ENCODE data around the gene FAM13B. TPM values are rescaled to one million over a fixed set of nuclear protein-coding genes. Genes with fewer than 3 reads are reported as not detected.

The FAM13B gene
- total RNA-seq: 43.4 TPM

DNA sequence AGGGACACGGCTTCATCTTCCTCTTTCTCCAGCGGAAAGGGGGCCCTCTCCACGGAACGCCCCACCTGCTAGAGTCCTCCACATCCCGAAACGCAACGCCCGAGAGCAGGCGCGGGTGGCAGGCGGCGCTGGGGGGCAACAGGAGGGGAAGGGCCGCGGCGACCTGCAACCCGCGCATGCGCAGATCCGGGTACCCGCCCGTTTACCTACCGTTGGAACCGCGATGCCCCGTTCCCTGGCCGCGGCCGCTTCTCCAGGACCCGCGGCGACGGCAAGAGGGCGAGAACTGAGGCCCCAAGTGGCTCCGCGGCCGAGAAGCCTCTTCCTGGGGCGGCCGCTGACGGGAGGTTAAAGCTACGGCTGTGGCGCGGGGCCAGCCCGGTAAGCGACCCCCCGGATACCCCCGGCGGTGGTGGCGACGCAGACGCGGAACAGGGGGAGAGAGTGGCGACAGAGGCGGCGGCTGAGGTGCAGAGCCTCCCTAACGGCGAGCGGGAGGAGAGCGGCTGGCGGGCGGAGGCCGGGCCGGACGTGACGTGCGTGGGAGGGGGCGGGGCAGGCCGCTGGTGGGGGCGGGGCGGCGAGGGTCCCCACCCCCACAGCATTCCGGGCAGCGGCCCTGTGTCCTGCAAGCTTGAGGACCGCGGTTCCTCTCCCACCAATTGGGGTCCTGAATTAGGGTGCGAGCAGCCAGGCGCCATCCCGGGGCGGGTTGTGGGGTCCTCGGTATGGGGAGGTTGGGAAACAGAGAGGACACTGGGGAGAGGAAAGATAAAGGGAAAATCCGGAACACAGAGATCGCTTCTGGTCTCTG lies at the start of gene FAM13B:
Gene FAM13B (minus strand): TSS at position 508 of the 814 bp plus-strand sequence. CDS start 13,968 bp downstream, outside the sequence.

DNA sequence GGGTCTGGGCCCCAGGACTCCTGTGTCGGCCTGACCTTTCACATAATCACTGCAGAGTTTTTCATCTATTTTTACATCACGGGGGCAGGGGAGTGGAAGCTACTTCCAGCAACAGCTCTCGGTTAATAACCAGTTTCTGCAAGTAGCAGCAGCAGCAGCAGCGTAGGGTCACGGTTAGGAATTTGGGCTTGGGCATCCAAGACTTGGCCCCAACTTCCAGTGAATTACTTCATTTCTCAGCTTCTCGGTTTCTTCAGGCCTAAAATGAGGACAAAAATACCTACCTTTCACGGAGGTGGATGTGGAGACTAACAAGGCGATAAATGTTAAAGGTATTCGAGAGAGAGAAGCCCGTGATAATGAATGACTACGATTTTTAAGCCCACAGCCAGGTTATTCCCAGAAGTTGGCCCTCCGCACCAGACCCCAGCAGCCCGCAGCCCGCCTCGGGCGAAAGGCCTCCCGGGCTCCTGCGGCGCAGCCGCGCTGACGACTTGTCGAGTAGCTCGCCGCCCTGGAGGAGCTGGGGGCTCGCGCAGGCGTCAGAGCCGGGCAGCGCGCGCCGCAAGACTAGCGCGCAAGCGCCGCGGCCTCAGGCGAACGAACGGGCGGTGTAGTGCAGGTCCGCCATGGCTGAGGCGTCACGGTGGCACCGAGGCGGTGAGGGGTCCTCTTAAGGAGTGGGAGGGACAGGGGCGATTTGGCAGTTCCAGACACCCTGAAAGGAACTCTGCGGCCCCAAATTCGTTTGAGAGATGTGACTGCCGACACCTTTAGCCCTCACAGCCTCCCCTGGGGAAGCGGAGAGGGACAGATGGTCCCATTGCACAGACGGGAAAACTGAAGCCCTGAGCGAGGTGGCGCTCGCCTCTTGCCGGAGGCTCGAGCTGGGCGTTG lies 143.8 kb downstream of the FAM13B start, which contains the start of gene PKD2L2:
Gene PKD2L2 (plus strand): TSS at position 595 of the 897 bp plus-strand sequence. CDS start 35 bp downstream, at position 630.

Small RNA genes lying within 50 kb of the gene (small RNA-seq; reads per million reads assigned to genes)
- not detected for gene RNU6-1148P (ENCODE audit: low replicate concordance)

Other genes with a start within 250 kb of the FAM13B start
- 54.2 TPM for gene MYOT, start 165.2 kb downstream of the FAM13B start, total RNA-seq
- gene PKD2L2, start 143.6 kb downstream of the FAM13B start, total RNA-seq: 0.53 TPM
- gene WNT8A, start 51.0 kb upstream of the FAM13B start, total RNA-seq: 0.18 TPM
- gene NME5, start 106.3 kb upstream of the FAM13B start, total RNA-seq: 6.9 TPM
- 66.8 TPM for gene BRD8, start 145.6 kb upstream of the FAM13B start, total RNA-seq
- gene KIF20A, start 146.0 kb upstream of the FAM13B start, total RNA-seq: 21.8 TPM
- 49.3 TPM for gene CDC23, start 180.2 kb upstream of the FAM13B start, total RNA-seq
- gene GFRA3, start 241.5 kb upstream of the FAM13B start, total RNA-seq: 0.93 TPM